Left ventricle myocardium inferior (tissue), 1 donor: ENCODE data around the gene TGFBR3. TPM values are rescaled to one million over a fixed set of nuclear protein-coding genes. Genes with fewer than 3 reads are reported as not detected.
A peak's percentile ranks its signal among the peaks of the same experiment; 100 is the strongest.

ENCODE experiments used
- DNase-seq: peaks from one replicate; pipeline ENCODE4 v3.0.0-alpha.2; 2020
- H3K27ac ChIP-seq: fragments of 200-600 bp; replicated peaks from 2 replicates; pipeline ENCODE4 v1.8.0; 2021
- H3K27me3 ChIP-seq: fragments of 200-600 bp; 2 replicates; pipeline ENCODE4 v1.8.0; 2021; ENCODE audit warnings: low read depth
- H3K36me3 ChIP-seq: fragments of 200-600 bp; 2 replicates; pipeline ENCODE4 v1.8.0; 2021
- H3K4me1 ChIP-seq: fragments of 200-600 bp; 2 replicates; pipeline ENCODE4 v1.8.0; 2021
- H3K4me3 ChIP-seq: fragments of 200-600 bp; 2 replicates; pipeline ENCODE4 v1.8.0; 2021; ENCODE audit warnings: mild to moderate bottlenecking, moderate library complexity
- H3K9me3 ChIP-seq: fragments of 200-600 bp; replicated peaks from 2 replicates; pipeline ENCODE4 v1.8.0; 2021
- intact Hi-C: fragments of 100-400 bp; cut with micrococcal nuclease; formaldehyde crosslinking; loops from one replicate; pipeline ENCODE4 v1.11.0; 2022
- total RNA-seq: library from RNA; stranded (reverse); fragmentation: NEBNext Ultra II Directional; extraction: Animal tissue kit (Norgen Biotek cat#: 25700); gene quantifications from one replicate; pipeline ENCODE4 v1.2.1, GENCODE V29; 2021
- TF ChIP-seq, protein P1 (sequence below): fragments of 200-600 bp; IDR thresholded peaks from 2 replicates; pipeline ENCODE4 v1.8.0; 2021; ENCODE audit warnings: antibody characterized with exemption, mild to moderate bottlenecking, borderline replicate concordance
- donor health status: DM: no; HTN: yes; CAD: no; lungs with severe emphysema.

TGFBR3 gene
- total RNA-seq, 1 donor from 2014 or later, result 24.6 TPM

DNA sequence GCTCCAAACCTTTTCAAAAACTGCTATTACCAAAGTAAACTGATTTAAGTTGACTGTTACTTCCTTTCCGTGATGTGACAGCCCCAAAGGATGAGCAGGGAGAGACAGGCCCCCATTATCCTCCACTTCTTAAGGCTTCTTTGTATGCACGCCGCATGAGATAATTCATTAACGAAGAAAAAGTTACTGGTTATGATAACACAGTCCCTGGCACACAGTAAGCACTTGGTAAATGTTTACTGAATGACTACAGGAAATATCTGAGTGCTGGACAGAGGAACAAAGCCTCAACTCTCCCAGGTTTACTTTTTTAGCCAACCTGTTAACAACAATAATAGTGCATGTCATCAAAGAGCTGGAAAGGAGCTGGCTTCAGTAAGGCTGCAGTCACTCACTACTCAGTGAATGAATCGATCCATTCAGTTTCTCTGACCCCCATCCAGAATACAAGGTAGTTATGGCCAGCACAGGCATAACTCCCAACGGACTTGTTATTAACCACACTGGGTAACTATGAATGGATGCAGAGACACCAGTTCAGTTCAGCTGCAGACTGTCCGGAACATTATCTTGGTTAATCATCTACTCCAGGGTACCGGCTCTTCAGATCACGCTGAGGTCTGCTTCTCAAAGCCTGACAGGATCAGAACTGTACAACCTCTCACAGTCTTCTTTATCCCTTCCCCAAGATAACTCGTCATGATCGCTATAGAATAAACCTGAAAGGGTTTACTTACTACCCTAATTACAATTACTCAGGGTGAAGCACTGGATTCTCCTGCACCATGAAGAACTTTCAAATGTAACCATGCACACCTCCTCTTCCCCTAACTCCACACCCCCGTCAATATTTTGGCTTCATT lies 58.3 kb downstream of the TGFBR3 start:
- H3K4me1 ChIP-seq, result peaks cover 68% of the 10 kb centered on the region
- no peak for DNase-seq
- H3K27ac ChIP-seq, result peak overlapping the region; percentile 89
- TF ChIP-seq, protein P1, sequence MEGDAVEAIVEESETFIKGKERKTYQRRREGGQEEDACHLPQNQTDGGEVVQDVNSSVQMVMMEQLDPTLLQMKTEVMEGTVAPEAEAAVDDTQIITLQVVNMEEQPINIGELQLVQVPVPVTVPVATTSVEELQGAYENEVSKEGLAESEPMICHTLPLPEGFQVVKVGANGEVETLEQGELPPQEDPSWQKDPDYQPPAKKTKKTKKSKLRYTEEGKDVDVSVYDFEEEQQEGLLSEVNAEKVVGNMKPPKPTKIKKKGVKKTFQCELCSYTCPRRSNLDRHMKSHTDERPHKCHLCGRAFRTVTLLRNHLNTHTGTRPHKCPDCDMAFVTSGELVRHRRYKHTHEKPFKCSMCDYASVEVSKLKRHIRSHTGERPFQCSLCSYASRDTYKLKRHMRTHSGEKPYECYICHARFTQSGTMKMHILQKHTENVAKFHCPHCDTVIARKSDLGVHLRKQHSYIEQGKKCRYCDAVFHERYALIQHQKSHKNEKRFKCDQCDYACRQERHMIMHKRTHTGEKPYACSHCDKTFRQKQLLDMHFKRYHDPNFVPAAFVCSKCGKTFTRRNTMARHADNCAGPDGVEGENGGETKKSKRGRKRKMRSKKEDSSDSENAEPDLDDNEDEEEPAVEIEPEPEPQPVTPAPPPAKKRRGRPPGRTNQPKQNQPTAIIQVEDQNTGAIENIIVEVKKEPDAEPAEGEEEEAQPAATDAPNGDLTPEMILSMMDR, result no peak
- no peaks in the 10 kb centered on the region for H3K27me3 ChIP-seq
- H3K36me3 ChIP-seq, result no peaks in the 10 kb centered on the region
- intact Hi-C loops, result no loop called here
- H3K9me3 ChIP-seq, result no peaks in the 10 kb centered on the region
- peak overlapping the region; percentile 19 for H3K4me3 ChIP-seq

DNA sequence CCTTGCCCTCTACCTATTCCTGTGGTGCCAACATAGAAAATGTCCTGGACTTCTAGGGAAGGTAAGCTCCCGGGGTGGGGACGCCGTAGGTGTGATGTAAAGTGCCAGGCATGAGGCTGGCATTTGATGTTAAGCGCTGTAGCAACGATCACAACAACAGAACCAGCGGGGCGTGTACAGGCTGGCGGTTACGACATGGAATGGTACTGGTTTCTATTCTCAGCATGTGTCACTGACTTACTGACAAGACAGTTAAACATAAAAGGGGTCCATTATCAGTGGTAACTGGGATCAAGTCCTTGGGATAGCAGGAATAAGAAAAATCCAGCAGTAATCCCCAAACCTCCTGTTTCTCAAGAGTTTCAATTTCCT lies 58.9 kb downstream of the TGFBR3 start:
- intact Hi-C loops, result no loop called here
- no peaks in the 10 kb centered on the region for H3K9me3 ChIP-seq
- TF ChIP-seq, protein P1, result no peak
- no peaks in the 10 kb centered on the region for H3K36me3 ChIP-seq
- no peaks in the 10 kb centered on the region for H3K27me3 ChIP-seq
- H3K4me1 ChIP-seq, result peaks cover 64% of the 10 kb centered on the region
- peak; percentile 73 for DNase-seq
- H3K27ac ChIP-seq, result peak overlapping the region; percentile 89
- peak overlapping the region; percentile 38 for H3K4me3 ChIP-seq

DNA sequence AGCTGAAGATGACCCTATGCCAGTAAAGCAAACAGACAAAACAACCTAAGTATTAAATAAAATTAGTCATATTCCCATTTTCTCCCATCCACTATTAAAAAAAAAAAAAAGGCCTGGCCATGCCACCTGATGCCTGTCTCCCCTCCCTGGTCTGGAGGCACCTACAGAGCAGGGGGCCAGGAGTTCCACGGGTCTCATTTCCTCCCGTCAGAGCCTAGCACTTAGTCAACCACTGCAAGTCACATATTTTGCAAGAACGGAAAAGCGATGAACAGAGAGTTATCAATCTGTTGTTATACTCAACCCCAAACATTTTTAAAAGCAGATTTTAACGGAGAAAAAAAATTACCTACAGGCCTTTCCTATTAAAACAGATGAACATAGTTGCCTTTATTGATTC lies 59.3 kb downstream of the TGFBR3 start:
- no peaks in the 10 kb centered on the region for H3K9me3 ChIP-seq
- H3K4me3 ChIP-seq, result peak overlapping the region; percentile 38

DNA sequence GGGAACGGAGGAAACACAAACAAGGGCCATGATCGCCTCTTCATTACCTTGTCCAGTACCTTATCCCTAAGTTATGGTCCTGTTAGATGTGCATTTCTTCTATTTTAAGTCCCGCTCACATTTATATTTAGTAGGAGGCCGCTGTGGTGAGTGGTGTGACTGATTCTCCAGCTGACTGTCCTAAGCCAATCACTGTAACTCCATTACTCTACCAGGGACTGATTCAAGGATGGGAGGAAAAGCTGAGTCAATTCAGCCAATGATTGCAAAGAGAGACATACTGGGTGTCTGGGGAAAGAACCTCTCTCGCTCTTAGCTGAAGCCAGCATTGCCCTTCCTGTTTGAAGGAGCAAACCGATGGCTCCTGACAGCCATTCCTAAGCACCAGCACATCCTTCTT lies 59.7 kb downstream of the TGFBR3 start:
- Histone ChIP-seq H3K27ac (peak overlapping the region; percentile 89), H3K27me3 (no peaks in the 10 kb centered on the region), H3K9me3 (no peaks in the 10 kb centered on the region), H3K36me3 (no peaks in the 10 kb centered on the region), H3K4me3 (peak overlapping the region; percentile 38), H3K4me1 (peaks cover 61% of the 10 kb centered on the region)
- intact Hi-C loops, result no loop called here
- TF ChIP-seq, protein P1, result no peak
- no peak for DNase-seq

More for the DNA sequence above, 59.3 kb downstream of the TGFBR3 start:
- Histone ChIP-seq H3K27ac (peak overlapping the region; percentile 89), H3K27me3 (no peaks in the 10 kb centered on the region), H3K4me1 (peaks cover 62% of the 10 kb centered on the region), H3K36me3 (no peaks in the 10 kb centered on the region)
- intact Hi-C loops, result no loop called here
- no peak for DNase-seq
- TF ChIP-seq, protein P1, result no peak

DNA sequence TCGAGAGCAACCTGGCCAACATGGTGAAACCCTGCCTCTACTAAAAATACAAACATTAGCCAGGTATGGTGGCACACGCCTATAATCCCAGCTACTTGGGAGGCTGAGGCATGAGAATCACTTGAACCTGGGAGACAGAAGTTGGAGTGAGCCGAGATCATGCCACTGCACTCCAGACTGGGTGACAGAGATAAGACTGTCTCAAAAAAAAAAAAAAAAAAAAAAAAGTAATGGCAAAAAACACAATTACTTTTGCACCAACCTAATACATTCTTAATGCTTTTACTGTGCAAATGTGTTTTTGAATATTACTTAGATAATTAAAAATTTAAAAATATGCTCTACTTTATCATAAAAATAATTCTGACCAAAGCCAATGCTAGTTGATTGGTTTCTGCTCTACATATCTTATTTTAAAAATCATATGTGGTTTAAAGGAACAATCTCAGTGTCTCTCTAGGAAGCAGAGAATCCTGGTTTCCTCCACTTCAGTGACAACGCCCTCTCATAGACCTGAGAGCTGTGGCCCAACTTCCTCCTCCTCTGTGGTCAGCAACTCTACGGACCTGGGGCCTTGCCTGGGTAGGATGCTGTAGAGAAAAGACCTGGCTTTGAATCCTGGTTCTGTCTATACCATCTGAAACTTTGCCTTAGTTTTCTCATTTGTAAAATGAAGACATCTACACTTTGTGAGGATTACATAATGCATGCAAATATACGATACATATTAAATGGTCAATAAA lies 64.7 kb downstream of the TGFBR3 start:
- no peak overlapping the region for H3K4me3 ChIP-seq
- no peak for DNase-seq
- H3K4me1 ChIP-seq, result peaks cover 60% of the 10 kb centered on the region
- no peak overlapping the region for H3K27ac ChIP-seq
- no peaks in the 10 kb centered on the region for H3K36me3 ChIP-seq
- no peaks in the 10 kb centered on the region for H3K27me3 ChIP-seq
- TF ChIP-seq, protein P1, result no peak
- H3K9me3 ChIP-seq, result no peaks in the 10 kb centered on the region
- intact Hi-C loops, result no loop called here
